B cell (primary cell): ENCODE data around the gene NANOS3.

ENCODE experiments used
- EZH2 ChIP-seq: IDR thresholded peaks from 2 replicates; pipeline ENCODE4 v1.6.1; 2012; ENCODE audit warnings: borderline replicate concordance, low read depth, mild to moderate bottlenecking, moderate library complexity, low read length; ENCODE audit not compliant: insufficient read depth, poor library complexity, severe bottlenecking
- TF ChIP-seq, protein P1 (sequence below): fragments of 200-600 bp; IDR thresholded peaks from one replicate; pipeline ENCODE4 v1.8.0; 2022; ENCODE audit warnings: antibody characterized with exemption, mild to moderate bottlenecking

- TF ChIP-seq EZH2 = no peak
- TF ChIP-seq, protein P1, sequence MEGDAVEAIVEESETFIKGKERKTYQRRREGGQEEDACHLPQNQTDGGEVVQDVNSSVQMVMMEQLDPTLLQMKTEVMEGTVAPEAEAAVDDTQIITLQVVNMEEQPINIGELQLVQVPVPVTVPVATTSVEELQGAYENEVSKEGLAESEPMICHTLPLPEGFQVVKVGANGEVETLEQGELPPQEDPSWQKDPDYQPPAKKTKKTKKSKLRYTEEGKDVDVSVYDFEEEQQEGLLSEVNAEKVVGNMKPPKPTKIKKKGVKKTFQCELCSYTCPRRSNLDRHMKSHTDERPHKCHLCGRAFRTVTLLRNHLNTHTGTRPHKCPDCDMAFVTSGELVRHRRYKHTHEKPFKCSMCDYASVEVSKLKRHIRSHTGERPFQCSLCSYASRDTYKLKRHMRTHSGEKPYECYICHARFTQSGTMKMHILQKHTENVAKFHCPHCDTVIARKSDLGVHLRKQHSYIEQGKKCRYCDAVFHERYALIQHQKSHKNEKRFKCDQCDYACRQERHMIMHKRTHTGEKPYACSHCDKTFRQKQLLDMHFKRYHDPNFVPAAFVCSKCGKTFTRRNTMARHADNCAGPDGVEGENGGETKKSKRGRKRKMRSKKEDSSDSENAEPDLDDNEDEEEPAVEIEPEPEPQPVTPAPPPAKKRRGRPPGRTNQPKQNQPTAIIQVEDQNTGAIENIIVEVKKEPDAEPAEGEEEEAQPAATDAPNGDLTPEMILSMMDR = no peak
Measured at GRCh38 chr19:13892870-13893269, 15.9 kb downstream of the NANOS3 start.
